HG03442 (cell line): ENCODE data around the gene GDF3.
"Not testable (repeated sequence)": the region's sequence is repeated elsewhere in the genome, so short reads cannot be mapped to it uniquely, and the experiment has no call there.

Source experiments
- ATAC-seq: cut with Tn5 transposase; IDR thresholded peaks from one replicate; pipeline ENCODE4 v1.9.1; 2021; ENCODE audit warnings: mild to moderate bottlenecking, moderate library complexity; ENCODE audit not compliant: unreplicated experiment

Gene GDF3

DNA sequence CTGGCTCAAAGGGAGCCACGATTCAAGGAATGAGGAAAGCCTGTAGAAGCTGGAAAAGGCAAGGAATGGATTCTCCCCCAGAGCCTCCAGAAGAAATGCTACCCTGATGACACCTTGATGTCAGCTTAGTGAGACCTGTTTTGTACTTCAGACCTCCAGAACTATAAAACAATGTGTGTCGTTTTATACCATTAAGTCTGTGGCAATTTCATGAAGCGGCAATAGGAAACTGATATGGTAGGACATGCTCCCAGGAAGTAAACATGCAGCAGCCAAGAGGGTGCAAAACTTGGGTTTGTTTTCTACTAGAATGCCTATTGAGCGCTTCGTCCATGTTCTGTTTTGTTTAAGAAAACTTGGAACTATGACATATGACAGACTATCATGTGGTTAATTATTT is 27.4 kb downstream of the GDF3 start:
- ATAC-seq = no peak

DNA sequence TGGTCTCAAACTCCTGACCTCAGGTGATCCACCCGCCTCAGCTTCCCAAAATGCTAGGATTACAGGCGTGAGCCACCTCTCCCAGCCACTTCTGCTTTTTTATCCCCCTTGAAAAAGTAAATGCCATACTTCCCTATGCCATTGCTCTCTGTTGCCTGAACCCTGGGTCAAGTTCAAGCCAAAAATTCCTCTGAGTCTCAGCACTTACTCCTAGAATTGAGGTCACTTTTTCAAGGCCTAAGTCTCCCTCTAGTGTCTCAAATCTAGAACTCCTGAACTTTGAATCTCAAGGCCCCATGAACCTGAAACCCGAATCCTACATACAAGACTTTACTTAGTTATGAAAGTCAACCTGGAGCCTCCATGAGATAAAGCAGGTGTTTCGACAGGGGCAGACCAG is 28.4 kb downstream of the GDF3 start:
- ATAC-seq = no peak

DNA sequence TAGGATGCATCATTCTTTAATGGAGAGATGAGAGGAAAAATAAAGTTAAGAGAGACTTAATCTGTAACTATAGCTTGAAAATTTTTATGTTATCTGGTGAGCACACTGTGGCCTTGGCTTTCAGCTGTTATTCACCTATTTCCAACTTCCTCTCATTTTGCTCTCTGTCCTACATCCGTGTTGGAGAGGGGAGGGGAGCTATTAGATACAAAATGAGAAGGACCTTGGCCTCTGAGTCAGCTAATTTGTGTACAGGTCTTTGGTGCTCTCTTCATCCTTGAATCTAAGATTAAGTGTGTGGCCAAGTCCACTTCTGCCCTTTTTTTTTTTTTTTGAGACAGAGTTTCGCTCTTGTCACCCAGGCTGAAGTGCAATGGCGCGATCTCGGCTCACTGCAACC is 29.0 kb downstream of the GDF3 start:
- no peak for ATAC-seq

DNA sequence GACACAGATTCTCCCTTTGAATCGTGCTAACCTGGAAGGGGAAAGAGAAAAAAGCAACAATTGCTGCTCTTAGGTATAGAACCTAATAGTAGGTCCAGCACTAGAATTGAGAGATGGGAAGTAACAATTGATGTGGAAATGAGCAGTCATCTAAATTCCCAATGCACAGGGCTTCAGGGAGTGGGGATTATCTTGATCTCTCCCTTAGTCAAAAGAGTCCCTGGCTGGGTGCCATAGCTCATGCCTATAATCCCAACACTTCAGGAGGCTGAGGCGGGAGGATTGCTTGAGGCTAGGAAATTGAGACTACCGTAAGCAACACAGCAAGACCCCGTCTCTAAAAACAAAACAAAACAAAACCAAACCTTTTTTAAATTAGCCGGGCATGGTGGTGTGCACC is 33.8 kb downstream of the GDF3 start:
- no peak for ATAC-seq

DNA sequence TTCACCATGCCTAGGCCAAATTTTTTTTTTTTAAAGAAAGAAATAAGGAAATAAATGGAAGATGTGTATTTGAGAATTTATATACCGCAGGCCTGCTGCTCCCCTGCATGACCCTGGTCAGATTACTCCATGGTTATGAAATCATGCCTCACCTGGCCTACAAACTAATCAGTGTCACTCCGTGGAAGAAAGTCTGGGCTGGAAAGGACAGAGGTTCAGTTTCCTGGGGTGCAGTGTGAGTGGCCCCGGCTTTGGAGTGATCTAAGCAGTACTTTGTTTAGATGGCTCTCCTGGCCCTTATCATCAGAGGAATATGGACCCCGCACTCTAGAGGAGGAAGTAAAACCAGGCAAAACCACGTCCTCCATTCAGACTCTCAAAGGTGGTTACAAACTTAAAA is 39.5 kb downstream of the GDF3 start:
- no peak for ATAC-seq

DNA sequence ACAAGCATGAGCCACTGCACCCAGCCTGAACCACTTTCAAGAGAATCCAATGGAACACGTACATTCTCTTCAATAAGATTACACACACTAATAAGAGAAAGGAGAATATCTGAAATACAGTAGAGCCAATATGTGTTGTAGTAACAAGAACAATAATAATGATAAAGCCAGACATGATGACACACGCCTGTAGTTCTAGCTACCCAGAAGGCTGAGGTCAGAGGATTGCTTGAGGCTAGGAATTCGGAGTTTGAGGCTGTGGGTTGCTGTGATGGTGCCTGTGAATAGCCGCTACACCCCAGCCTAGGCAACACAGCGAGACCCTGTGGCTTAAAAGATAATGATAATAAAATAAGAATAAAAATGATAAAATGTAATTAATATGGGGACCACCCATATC is 45.5 kb downstream of the GDF3 start:
- no peak for ATAC-seq

DNA sequence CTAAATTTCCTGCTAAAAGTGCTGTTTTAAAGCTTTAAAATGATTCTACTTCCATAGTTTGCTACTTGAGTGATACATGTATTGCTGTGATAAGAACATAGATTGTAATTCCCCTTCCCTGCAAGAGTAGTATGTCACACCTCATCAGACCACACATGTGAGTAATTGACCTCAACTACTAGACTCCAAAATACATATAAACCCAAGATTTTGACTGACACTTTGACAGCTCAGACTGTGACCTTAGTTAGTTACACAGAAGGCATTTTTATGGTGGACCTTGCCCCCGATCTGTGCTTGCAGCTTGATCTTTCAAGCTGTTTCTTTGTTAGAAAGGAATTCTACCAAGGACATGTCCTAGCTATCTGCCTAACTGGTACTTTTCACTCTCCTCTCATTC is 48.5 kb downstream of the GDF3 start:
- no peak for ATAC-seq

DNA sequence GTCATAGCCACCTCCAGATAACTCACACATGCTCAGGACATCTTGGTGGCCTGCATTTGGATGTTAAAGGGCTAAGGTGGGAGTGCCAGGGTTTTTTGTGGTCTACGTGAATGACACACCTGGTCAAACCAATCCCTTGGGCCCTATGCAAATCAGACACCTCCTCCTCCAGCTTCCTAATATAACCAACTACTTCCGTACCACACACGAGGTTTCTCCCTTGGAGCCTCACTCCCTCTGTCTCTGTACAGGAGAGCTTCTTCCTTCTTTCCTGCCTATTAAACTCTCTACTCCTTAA is 49.4 kb downstream of the GDF3 start:
- no peak for ATAC-seq

DNA sequence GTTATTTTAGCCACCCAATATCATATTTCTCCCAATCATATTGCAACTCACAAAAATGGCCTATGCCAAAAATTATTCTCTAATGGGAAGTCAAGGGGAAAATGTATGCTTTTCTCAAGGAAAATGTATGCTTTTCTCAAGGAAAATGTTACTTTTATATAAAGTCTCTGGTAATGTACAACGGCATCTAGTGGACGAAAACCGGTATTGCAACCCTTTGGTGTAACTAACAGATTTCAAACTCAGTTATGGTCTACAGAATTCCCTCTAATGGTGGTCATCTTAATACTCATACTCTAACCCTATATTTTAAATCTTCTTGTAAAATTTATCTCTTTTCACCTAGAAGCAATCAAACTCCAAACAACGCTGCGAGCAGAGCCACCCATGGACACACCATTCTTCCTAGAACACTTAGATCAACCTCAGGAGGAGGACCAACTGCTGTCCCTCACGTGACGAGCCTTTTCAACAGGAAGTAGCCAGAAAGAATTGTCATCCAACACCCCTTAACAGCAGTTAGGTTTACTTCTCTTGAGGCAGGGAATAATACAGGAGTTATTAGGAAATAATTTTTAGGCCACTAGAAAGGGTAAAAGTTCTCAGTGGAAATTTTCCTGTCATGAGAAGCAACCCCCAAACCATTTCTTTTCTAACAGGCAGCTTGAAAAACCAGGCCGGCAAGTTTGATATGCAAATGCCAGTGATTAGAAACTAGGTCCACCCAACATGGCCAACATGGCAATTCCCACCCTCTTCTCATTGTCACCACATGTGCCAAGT is 50.0 kb downstream of the GDF3 start:
- ATAC-seq = no peak

DNA sequence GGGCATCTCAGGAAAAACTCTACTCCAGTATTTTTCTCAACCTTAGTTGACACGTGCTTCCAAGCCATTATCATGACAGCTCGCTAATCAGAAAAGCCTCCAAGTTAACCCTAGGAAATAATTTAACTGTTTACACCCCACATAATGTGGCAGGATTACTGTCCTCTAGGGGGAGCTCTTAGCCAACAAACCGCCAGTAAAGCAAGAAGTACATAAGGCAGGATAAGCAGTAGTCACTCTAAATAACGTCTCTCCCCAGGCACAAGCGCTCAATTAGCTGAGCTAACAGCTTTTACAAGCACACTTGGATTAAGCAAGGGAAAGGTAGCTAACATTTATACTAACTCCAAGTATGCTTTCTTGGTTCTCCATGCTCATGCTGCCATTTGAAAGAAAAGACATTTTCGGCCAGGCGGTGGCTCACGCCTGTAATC is 52.7 kb downstream of the GDF3 start:
- no peak for ATAC-seq

DNA sequence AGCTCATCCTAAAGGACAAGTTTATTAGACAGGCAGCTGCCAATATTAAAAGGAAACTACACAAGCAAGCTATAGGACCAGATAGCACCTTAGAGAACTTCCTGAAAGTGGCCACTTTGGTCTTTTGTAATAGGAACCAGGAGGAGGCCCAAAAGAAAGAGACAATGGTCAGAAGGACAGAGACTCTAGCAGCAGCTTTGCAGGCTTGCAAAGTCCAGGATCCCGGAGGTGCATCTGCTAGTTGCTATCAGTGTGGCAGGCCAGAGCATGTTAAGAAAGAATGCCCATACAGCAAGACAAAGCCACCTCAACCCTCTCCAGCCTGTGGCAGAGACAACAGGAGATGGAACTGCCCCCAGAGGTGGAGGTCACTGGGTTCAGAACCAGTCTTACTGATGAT is 53.3 kb downstream of the GDF3 start:
- ATAC-seq = no peak

DNA sequence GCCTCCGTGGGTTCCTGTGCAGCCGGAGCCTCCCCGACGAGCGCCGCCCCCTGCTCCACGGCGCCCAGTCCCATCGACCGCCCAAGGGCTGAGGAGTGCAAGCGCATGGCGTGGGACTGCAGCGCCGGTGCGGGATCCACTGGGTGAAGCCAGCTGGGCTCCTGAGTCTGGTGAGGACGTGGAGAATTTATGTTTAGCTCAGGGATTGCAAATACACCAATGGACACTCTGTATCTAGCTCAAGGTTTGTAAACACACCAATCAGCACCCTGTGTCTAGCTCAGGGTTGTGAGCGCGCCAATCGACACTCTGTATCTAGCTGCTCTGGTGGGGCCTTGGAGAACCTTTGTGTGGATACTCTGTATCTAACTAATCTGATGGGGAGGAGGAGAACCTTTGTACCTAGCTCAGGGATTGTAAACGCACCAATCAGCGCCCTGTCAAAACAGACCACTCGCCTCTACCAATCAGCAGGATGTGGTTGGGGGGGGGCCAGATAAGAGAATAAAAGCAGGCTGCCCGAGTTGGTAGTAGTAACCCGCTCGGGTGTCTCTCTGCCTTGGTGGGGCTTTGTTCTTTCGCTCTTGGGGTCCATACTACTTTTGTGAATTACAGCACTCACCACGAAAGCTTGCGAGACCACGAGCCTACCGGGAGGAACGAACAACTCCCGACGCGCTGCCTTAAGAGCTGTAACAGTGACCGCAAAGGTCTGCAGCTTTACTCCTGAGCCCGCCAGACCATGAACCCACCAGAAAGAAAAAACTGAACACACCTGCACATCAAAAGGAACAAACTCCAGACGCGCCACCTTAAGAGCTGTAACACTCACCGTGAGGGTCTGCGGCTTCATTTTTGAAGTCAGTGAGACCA is 55.2 kb downstream of the GDF3 start:
- not testable (repeated sequence) for ATAC-seq
